Chondrocyte (in vitro differentiated cells): ENCODE results near the gene CDC26. TPM values are rescaled to one million over a fixed set of nuclear protein-coding genes. Genes with fewer than 3 reads are reported as not detected.
"Not testable (repeated sequence)": the region's sequence is repeated elsewhere in the genome, so short reads cannot be mapped to it uniquely, and the experiment has no call there.

Experiments used
- DNase-seq: peaks from one replicate; pipeline ENCODE4 v3.0.0; 2021; ENCODE audit warnings: mixed read lengths, low spot score
- H3K27ac Mint-ChIP-seq: one replicate; pipeline ENCODE4 v1.8.0; 2021; ENCODE audit warnings: mild to moderate bottlenecking, moderate library complexity, mixed read lengths; ENCODE audit not compliant: unreplicated experiment
- H3K27me3 Mint-ChIP-seq: 2 replicates; pipeline ENCODE4 v1.8.0; 2021; ENCODE audit warnings: low read depth, mixed read lengths
- H3K36me3 Mint-ChIP-seq: 2 replicates; pipeline ENCODE4 v1.8.0; 2021; ENCODE audit warnings: low read depth, mixed read lengths
- H3K4me1 Mint-ChIP-seq: 2 replicates; pipeline ENCODE4 v1.8.0; 2021; ENCODE audit warnings: low read depth, mild to moderate bottlenecking, mixed read lengths
- H3K4me3 Mint-ChIP-seq: one replicate; pipeline ENCODE4 v1.8.0; 2021; ENCODE audit warnings: mild to moderate bottlenecking, moderate library complexity, mixed read lengths; ENCODE audit not compliant: unreplicated experiment
- H3K9me3 Mint-ChIP-seq: 2 replicates; pipeline ENCODE4 v1.8.0; 2021; ENCODE audit warnings: low read depth, mixed read lengths
- total RNA-seq: library from RNA; stranded (reverse); gene quantifications from 3 replicates; pipeline ENCODE4 v1.2.1, GENCODE V29; 2021
- TF ChIP-seq, protein P1 (sequence below): fragments of 200-600 bp; sonication (generic); IDR thresholded peaks from 2 replicates; pipeline ENCODE4 v1.5.0; 2021; ENCODE audit warnings: antibody characterized with exemption, mild to moderate bottlenecking, moderate library complexity

Gene CDC26
- total RNA-seq, 1 donor from 2014 or later: 20.1 TPM

DNA sequence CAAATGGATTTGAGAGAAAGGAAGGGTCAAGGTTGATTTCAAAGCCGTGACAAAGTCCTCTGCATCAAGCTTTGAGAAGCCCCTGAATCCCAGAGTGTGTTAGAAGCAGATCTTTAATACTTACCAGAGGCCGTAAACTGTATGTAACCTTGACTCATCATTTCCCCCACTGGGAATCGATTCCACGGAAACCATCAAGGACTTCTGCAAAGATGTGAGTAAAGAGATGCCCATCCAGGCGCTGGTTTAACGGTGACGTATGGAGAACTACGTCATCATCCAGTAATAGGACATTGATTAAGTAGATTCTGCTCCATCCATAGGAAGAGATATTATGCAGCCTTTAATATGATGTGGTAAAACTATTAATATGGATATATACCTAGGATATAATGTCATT lies 26.2 kb upstream of the CDC26 start:
- peaks cover 12% of the 10 kb centered on the region for H3K27me3 Mint-ChIP-seq
- no peak for DNase-seq
- no peak overlapping the region for H3K4me3 Mint-ChIP-seq
- H3K4me1 Mint-ChIP-seq: no peaks in the 10 kb centered on the region
- H3K9me3 Mint-ChIP-seq: no peaks in the 10 kb centered on the region
- no peak overlapping the region for H3K27ac Mint-ChIP-seq
- TF ChIP-seq, protein P1, sequence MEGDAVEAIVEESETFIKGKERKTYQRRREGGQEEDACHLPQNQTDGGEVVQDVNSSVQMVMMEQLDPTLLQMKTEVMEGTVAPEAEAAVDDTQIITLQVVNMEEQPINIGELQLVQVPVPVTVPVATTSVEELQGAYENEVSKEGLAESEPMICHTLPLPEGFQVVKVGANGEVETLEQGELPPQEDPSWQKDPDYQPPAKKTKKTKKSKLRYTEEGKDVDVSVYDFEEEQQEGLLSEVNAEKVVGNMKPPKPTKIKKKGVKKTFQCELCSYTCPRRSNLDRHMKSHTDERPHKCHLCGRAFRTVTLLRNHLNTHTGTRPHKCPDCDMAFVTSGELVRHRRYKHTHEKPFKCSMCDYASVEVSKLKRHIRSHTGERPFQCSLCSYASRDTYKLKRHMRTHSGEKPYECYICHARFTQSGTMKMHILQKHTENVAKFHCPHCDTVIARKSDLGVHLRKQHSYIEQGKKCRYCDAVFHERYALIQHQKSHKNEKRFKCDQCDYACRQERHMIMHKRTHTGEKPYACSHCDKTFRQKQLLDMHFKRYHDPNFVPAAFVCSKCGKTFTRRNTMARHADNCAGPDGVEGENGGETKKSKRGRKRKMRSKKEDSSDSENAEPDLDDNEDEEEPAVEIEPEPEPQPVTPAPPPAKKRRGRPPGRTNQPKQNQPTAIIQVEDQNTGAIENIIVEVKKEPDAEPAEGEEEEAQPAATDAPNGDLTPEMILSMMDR: no peak
- H3K36me3 Mint-ChIP-seq: no peaks in the 10 kb centered on the region

DNA sequence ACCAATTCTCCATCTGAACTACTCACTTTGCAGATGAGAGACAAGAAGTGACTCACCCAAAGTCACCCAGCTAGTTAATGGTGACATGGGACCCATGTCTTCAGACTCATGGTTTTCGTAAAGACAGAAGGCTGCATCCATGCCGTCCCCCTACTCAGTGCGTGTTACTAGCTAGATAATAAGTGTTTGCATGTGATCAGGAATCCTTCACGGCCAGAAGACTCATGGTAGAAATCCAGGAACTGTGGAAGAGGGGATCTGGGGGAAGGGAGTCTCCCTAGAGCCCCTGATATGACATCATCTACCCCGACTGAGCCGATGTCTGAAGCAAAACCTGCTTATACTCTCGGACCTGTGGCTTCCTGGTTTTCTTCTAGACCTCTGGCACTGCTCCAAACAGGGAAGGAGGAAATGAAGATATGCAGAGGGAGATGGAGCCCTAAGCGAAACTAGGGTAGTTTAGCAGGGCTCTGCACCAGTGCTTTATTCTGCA lies 24.5 kb upstream of the CDC26 start:
- no peak for DNase-seq
- Mint-ChIP-seq H3K27me3 (peaks cover 12% of the 10 kb centered on the region), H3K4me3 (no peak overlapping the region), H3K36me3 (no peaks in the 10 kb centered on the region), H3K4me1 (no peaks in the 10 kb centered on the region), H3K9me3 (no peaks in the 10 kb centered on the region), H3K27ac (no peak overlapping the region)
- TF ChIP-seq, protein P1: no peak

DNA sequence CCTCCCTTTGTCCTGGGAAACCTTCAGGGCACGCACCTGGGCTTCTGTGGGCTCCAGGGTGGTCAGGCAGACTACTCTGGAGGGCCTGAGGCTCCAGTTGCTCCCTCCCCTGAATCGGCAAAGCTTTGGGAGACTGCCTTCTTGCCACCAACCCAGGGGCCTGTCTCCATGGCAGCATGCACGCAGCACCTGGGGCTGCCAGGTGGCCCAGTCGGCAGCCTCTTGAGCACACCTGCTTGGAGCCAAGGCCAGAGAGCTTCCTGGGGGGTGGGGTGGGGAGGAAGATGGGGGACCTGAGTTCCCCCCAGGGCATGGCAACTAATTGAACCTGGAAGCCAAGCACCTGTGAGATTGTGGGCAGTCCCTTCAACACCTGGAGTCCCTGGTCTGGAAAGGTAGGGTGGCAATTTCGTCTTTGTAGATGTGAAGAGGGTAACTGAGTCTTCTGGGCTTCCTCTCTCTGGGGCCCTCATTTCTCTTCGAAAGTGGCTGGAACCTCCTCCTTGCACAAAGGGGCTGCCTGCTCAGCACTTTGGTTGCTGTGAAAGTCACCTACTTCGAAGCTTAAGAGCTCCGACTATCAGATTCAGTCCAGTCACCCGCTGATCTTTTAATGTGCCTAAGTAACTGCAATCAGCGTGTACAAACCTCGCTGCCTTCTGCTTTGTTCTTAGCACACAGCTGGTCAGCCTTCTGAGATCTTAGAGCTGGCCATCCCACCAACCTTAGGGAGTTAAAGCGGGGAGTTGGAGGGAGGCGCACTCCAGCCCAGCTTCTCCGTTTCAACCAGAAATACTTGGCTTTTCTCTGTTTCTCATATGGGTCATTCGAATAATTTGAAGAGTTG lies 23.8 kb upstream of the CDC26 start:
- H3K27ac Mint-ChIP-seq: no peak overlapping the region
- TF ChIP-seq, protein P1: no peak
- no peaks in the 10 kb centered on the region for H3K36me3 Mint-ChIP-seq
- no peaks in the 10 kb centered on the region for H3K4me1 Mint-ChIP-seq
- H3K9me3 Mint-ChIP-seq: no peaks in the 10 kb centered on the region
- no peak for DNase-seq
- H3K27me3 Mint-ChIP-seq: peaks cover 12% of the 10 kb centered on the region
- H3K4me3 Mint-ChIP-seq: no peak overlapping the region

DNA sequence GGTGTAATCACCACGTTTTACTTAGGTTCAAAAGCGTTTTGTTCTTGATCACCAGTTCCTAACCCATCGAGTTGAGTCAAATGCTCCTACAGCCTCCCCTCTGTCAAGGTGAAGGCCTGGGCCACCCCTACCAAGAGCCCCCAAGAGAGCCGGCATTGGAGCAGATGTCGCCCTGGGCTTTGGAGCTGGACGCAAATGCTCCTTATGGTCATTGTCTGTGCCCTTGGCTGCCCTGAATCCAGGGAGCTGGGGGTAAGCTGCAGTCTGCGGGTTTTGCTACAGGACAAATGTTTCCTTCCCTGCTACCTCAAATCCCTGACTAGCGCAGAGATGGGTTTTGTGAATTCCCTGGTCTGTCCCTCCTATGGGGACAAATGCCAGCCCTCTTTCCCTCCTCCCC lies 22.9 kb upstream of the CDC26 start:
- Mint-ChIP-seq H3K36me3 (peaks cover 2% of the 10 kb centered on the region), H3K4me1 (no peaks in the 10 kb centered on the region), H3K9me3 (no peaks in the 10 kb centered on the region), H3K4me3 (no peak overlapping the region), H3K27ac (no peak overlapping the region), H3K27me3 (peaks cover 11% of the 10 kb centered on the region)
- no peak for DNase-seq
- TF ChIP-seq, protein P1: no peak

DNA sequence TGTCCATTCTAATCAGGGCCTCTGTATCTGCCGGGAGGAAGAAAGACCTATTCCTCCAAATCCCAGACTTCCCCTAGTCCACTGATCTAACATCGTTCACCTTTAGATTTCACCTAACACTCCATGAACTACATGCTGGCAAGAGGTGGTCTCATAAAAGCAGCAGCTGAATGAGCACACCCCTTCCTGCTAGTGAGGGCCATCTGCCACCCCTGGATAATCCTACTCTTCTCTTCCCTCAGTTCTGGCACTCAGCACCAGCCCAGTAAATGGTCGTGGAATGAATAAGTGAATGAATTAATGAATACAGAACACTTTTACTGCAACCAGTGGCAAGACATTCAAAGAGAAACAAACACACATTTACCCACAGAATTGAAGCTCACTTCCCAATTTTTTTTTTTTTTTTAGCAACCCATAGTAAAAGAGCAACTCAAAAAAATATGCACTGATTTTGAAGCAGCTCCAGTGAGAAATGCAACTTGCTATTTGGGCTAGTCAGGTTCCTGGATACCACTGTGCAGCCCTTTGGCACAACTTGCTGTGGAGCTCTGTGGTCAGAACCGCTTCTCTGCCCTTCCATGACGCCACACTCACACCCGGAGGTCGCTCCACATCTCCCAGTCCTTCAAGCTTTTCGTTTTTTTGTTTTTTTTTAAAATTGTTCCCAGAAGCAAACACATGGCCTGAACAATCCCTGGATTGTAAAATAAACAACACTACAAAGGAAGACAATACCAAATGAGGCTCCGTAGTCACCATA lies 21.6 kb upstream of the CDC26 start:
- DNase-seq: no peak
- TF ChIP-seq, protein P1: no peak
- Mint-ChIP-seq H3K4me3 (no peak overlapping the region), H3K4me1 (no peaks in the 10 kb centered on the region), H3K27ac (no peak overlapping the region), H3K36me3 (peaks cover 9% of the 10 kb centered on the region), H3K9me3 (no peaks in the 10 kb centered on the region), H3K27me3 (peaks cover under 1% of the 10 kb centered on the region)

DNA sequence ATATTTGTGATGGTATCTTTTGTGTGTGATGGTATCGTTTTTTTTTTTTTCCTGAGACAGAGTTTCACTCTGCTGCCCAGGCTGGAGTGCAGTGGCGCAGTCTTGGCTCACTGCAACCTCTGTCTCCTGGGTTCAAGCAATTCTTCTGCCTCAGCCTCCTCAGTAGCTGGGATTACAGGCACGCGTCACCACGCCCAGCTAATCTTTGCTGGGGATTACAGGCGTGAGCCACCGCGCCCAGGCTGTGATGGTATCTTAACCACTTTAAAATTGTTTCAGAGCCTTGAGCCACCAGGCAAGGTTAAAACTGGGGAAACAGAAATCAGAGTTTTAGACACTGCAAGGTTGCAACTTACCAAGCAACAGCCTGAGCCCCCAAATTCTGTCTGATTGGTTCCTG lies 20.9 kb upstream of the CDC26 start:
- H3K27me3 Mint-ChIP-seq, H3K4me3 Mint-ChIP-seq, H3K27ac Mint-ChIP-seq, H3K4me1 Mint-ChIP-seq, H3K9me3 Mint-ChIP-seq, DNase-seq: not testable (repeated sequence)
- peaks cover 15% of the 10 kb centered on the region for H3K36me3 Mint-ChIP-seq
